B cell (primary cell): ENCODE results near the gene PKM. TPM values are rescaled to one million over a fixed set of nuclear protein-coding genes. Genes with fewer than 3 reads are reported as not detected.

Source experiments
- ATAC-seq: fragments of 200-7000 bp; cut with Tn5 transposase; one replicate; pipeline ENCODE4 v1.10.0; 2021; ENCODE audit warnings: low read depth, mild to moderate bottlenecking, moderate number of reproducible peaks, moderate library complexity
- CTCF ChIA-PET: fragments of 350-600 bp; sonication (Branson Sonifier 250); formaldehyde crosslinking; loops from one replicate; lab custom pipeline; 2021; ENCODE audit warnings: antibody characterized with exemption, inconsistent platforms; lab: Charles Lee
- POLR2A ChIA-PET: fragments of 350-600 bp; sonication (Branson Sonifier 250); formaldehyde crosslinking; loops from one replicate; lab custom pipeline; 2021; ENCODE audit warnings: antibody characterized with exemption; lab: Charles Lee
- DNase-seq: peaks from one replicate; pipeline ENCODE4 v3.0.0; 2013
- H2AFZ ChIP-seq: 2 replicates; pipeline ENCODE4 v1.6.1; 2012; ENCODE audit warnings: mild to moderate bottlenecking, low read depth, low read length; ENCODE audit not compliant: insufficient read depth, poor library complexity, severe bottlenecking
- H3K27ac ChIP-seq, 2 donors: 1 replicate in 1 of 2; 2 replicates in 1 of 2; pipeline ENCODE4 v1.5.1; 2012 to 2013; ENCODE audit warnings: low read length in 2 of 2, mild to moderate bottlenecking in 2 of 2, moderate library complexity in 1 of 2
- H3K27me3 ChIP-seq, 4 experiments: fragments of 200-600 bp in 1 of 4; sonication (generic) in 1 of 4; replicated peaks in 1 of 4; 1 replicate in 2 of 4; 2 replicates in 2 of 4; pipeline versions ENCODE4 v1.6.1 to v1.7.0; 2013 to 2016; ENCODE audit warnings: low read length in 3 of 4, mild to moderate bottlenecking in 2 of 4, mixed read lengths in 1 of 4, moderate library complexity in 1 of 4; ENCODE audit not compliant: insufficient read depth in 4 of 4, control insufficient read depth in 3 of 4; ENCODE audit errors: control extremely low read depth in 1 of 4
- H3K36me3 ChIP-seq, 2 experiments: replicated peaks in 1 of 2; 1 replicate in 1 of 2; 2 replicates in 1 of 2; pipeline versions ENCODE4 v1.6.1 to v1.7.1; 2013; ENCODE audit warnings: low read length in 1 of 2; ENCODE audit not compliant: insufficient read depth in 2 of 2, control insufficient read depth in 1 of 2; ENCODE audit errors: control extremely low read depth in 1 of 2, extremely low read depth in 1 of 2
- H3K4me1 ChIP-seq, 2 donors: fragments of 200-600 bp in 1 of 2; sonication (generic) in 1 of 2; 1 replicate in 1 of 2; 2 replicates in 1 of 2; pipeline versions ENCODE4 v1.5.1 to v1.6.1; 2013 to 2017; ENCODE audit warnings: low read length in 2 of 2; ENCODE audit not compliant: control insufficient read depth in 2 of 2, insufficient read depth in 2 of 2
- H3K4me2 ChIP-seq: replicated peaks from 2 replicates; pipeline ENCODE3; 2012; ENCODE audit warnings: mild to moderate bottlenecking, low read depth, low read length; ENCODE audit not compliant: poor library complexity, severe bottlenecking
- H3K4me3 ChIP-seq, 5 experiments: fragments of 200-600 bp in 1 of 5; sonication (generic) in 1 of 5; 1 replicate in 3 of 5; 2 replicates in 2 of 5; pipeline versions ENCODE4 v1.5.1 to v1.7.0; 2011 to 2016; ENCODE audit warnings: low read length in 4 of 5, mild to moderate bottlenecking in 4 of 5, low read depth in 2 of 5, control low read depth in 1 of 5, moderate library complexity in 1 of 5; ENCODE audit not compliant: insufficient read depth in 1 of 5; ENCODE audit errors: control extremely low read depth in 1 of 5, extremely low read depth in 1 of 5
- H3K79me2 ChIP-seq: fragments of 200-600 bp; sonication (generic); one replicate; pipeline ENCODE4 v1.6.0; 2016; ENCODE audit warnings: low read length; ENCODE audit not compliant: control insufficient read depth, insufficient read depth
- H3K9ac ChIP-seq: fragments of 200-600 bp; sonication (generic); 2 replicates; pipeline ENCODE4 v1.6.1; 2017; ENCODE audit warnings: mild to moderate bottlenecking, low read length, moderate library complexity
- H3K9me3 ChIP-seq, 3 donors: one replicate each; pipeline versions ENCODE4 v1.6.1 to v1.7.1; 2013; ENCODE audit warnings: low read length in 2 of 3; ENCODE audit not compliant: control insufficient read depth in 2 of 3, insufficient read depth in 1 of 3; ENCODE audit errors: control extremely low read depth in 1 of 3
- H4K20me1 ChIP-seq: 2 replicates; pipeline ENCODE4 v1.6.0; 2012; ENCODE audit warnings: mild to moderate bottlenecking, low read length; ENCODE audit not compliant: insufficient read depth, control insufficient read depth, poor library complexity, severe bottlenecking
- H3K27ac Mint-ChIP-seq: one replicate; pipeline ENCODE4 v1.8.0; 2021; ENCODE audit warnings: mixed read lengths
- H3K27me3 Mint-ChIP-seq: one replicate; pipeline ENCODE4 v1.8.0; 2021; ENCODE audit warnings: mixed read lengths
- H3K4me1 Mint-ChIP-seq: one replicate; pipeline ENCODE4 v1.8.0; 2021; ENCODE audit warnings: mixed read lengths
- H3K4me3 Mint-ChIP-seq: one replicate; pipeline ENCODE4 v1.8.0; 2021; ENCODE audit warnings: mixed read lengths
- H3K9me3 Mint-ChIP-seq: one replicate; pipeline ENCODE4 v1.8.0; 2022; ENCODE audit warnings: mixed read lengths; ENCODE audit not compliant: insufficient read depth
- EZH2 ChIP-seq: IDR thresholded peaks from 2 replicates; pipeline ENCODE4 v1.6.1; 2012; ENCODE audit warnings: borderline replicate concordance, low read depth, mild to moderate bottlenecking, moderate library complexity, low read length; ENCODE audit not compliant: insufficient read depth, poor library complexity, severe bottlenecking
- WGBS: methylation state at CpG from one replicate; pipeline ENCODE4 v1.1.5; 2013; ENCODE audit warnings: missing lambda C conversion rate; ENCODE audit not compliant: insufficient coverage; 5-methylcytosine and 5-hydroxymethylcytosine counted together
- intact Hi-C: fragments of 100-400 bp; cut with micrococcal nuclease; formaldehyde crosslinking; loops from one replicate; pipeline ENCODE4 v1.10.0; 2022
- polyA plus RNA-seq: library from polyadenylated mRNA; depleted of rRNA; stranded (reverse); fragments of >200 nt; gene quantifications from 2 replicates; pipeline ENCODE4 v1.2.3, GENCODE V29; 2012
- total RNA-seq, 2 donors: library from RNA; stranded (reverse); fragments of 120-200 nt in 1 of 2; gene quantifications; 1 replicate in 1 of 2; 2 replicates in 1 of 2; pipeline versions ENCODE4 v1.2.3 to v1.2.4, GENCODE V29; 2013 to 2022
- TF ChIP-seq, protein P1 (sequence below): fragments of 200-600 bp; IDR thresholded peaks from one replicate; pipeline ENCODE4 v1.8.0; 2022; ENCODE audit warnings: antibody characterized with exemption, mild to moderate bottlenecking

PKM gene
- total and polyA plus RNA-seq, 2 donors (not counting 1 experiment from before 2014, with no cell fraction given), result 179 to 323 TPM

DNA sequence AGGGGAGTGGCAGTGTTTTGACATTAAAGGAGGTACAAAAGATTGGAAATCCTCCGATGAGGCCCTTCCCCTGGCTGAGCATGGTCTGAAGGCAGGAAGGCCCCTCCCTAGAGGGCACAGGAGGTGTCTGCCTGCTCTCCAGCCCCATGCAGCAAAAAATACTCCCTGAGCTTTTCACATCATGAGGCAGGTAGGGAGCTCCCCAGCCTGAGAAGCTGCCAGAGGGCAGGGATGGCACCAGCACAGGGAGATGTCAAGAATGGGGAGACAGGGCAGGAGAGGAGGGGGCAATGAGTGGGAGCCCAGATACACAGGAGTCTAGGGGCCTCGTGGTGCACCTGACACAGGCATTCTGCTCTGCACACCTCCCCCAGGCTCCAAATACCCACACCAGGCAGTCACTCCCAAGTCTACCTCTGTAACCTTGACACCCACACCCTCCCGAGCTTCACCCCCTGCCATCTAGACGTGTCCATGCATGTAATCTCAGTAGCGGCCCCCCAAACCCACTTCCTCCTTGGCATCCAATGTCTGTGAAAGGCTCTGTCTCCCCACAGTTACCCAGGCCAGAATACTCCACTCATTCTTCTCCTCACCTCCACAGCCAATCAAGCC lies 56.3 kb downstream of the PKM start:
- intact Hi-C loops, result no loop called here
- POLR2A ChIA-PET, result no interaction called here
- no peaks in the 10 kb centered on the region for H3K79me2 ChIP-seq
- no peak overlapping the region for H2AFZ ChIP-seq
- H3K27ac Mint-ChIP-seq, result no peak overlapping the region
- ATAC-seq (no peak), DNase-seq (no peak)
- H3K27me3 ChIP-seq, result peaks cover 0 to 2% (median 0%) of the 10 kb centered on the region in 4 experiments
- peaks cover 27% of the 10 kb centered on the region for H3K27me3 Mint-ChIP-seq
- CTCF ChIA-PET, result no interaction called here
- H3K36me3 ChIP-seq, result no peaks in the 10 kb centered on the region
- no peak overlapping the region for H3K4me3 Mint-ChIP-seq
- H3K27ac ChIP-seq, result no peak overlapping the region
- no peak overlapping the region for H3K4me2 ChIP-seq
- no peak for TF ChIP-seq EZH2
- H3K9me3 Mint-ChIP-seq, result no peaks in the 10 kb centered on the region
- no peak overlapping the region for H3K4me3 ChIP-seq
- no peaks in the 10 kb centered on the region for H3K9me3 ChIP-seq
- WGBS, result 57% methylated on average over 5 of the region's 5 CpGs
- no peaks in the 10 kb centered on the region for H3K4me1 ChIP-seq
- H4K20me1 ChIP-seq, result no peaks in the 10 kb centered on the region
- H3K4me1 Mint-ChIP-seq, result no peaks in the 10 kb centered on the region
- H3K9ac ChIP-seq, result no peak overlapping the region

DNA sequence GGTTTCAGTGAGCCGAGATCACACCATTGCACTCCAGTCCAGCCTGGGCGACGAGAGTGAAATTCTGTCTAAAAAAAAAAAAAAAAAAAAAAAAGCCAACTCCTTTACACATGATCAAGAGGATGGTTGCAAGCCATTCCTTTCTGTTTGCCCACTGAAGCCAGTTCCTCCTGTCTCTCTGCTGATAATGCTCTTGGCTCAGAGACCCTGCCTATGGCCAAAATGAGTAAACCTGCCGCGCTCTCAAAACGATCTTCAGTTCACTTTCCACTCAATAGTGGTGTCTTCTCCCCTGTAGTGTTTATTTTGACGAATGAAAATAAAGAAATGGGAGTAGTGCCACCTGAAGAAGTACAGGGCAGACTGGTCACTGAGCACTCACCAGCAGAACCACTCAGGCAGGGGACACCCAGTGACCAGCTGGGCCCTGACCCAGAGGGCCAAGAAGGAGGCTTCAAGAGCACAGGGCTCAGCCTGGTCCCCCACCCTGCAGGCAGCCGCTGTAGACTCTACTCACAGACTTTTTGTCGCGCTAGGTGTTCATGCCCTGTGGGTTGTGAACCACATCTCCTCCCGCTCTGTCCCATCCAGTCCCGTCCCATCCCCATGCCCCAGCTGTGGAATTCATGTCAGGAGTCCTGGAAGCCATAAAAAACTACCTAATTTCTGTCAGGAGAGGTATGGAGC lies 57.0 kb downstream of the PKM start:
- no peaks in the 10 kb centered on the region for H3K4me1 ChIP-seq
- H3K4me1 Mint-ChIP-seq, result no peaks in the 10 kb centered on the region
- H3K27me3 ChIP-seq, result peaks cover 0 to 2% (median 0%) of the 10 kb centered on the region in 4 experiments
- no peak overlapping the region for H3K4me3 Mint-ChIP-seq
- no peaks in the 10 kb centered on the region for H3K9me3 Mint-ChIP-seq
- H3K27ac ChIP-seq, result no peak overlapping the region
- ChIA-PET POLR2A (no interaction called here), CTCF (no interaction called here)
- peaks cover 27% of the 10 kb centered on the region for H3K27me3 Mint-ChIP-seq
- H2AFZ ChIP-seq, result no peak overlapping the region
- ATAC-seq (no peak), DNase-seq (no peak)
- TF ChIP-seq, protein P1, sequence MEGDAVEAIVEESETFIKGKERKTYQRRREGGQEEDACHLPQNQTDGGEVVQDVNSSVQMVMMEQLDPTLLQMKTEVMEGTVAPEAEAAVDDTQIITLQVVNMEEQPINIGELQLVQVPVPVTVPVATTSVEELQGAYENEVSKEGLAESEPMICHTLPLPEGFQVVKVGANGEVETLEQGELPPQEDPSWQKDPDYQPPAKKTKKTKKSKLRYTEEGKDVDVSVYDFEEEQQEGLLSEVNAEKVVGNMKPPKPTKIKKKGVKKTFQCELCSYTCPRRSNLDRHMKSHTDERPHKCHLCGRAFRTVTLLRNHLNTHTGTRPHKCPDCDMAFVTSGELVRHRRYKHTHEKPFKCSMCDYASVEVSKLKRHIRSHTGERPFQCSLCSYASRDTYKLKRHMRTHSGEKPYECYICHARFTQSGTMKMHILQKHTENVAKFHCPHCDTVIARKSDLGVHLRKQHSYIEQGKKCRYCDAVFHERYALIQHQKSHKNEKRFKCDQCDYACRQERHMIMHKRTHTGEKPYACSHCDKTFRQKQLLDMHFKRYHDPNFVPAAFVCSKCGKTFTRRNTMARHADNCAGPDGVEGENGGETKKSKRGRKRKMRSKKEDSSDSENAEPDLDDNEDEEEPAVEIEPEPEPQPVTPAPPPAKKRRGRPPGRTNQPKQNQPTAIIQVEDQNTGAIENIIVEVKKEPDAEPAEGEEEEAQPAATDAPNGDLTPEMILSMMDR, result no peak
- no peak for TF ChIP-seq EZH2
- H4K20me1 ChIP-seq, result no peaks in the 10 kb centered on the region
- H3K79me2 ChIP-seq, result no peaks in the 10 kb centered on the region
- H3K9ac ChIP-seq, result no peak overlapping the region
- H3K27ac Mint-ChIP-seq, result no peak overlapping the region
- H3K4me2 ChIP-seq, result no peak overlapping the region
- no peaks in the 10 kb centered on the region for H3K9me3 ChIP-seq
- H3K4me3 ChIP-seq, result no peak overlapping the region
- no peaks in the 10 kb centered on the region for H3K36me3 ChIP-seq
- intact Hi-C loops, result no loop called here
- WGBS, result 100% methylated on average over 2 of the region's 12 CpGs
